GM23338 (cell line): ENCODE measurements around the gene HNRNPF. TPM values are rescaled to one million over a fixed set of nuclear protein-coding genes. Genes with fewer than 3 reads are reported as not detected.

Experiments
- ATAC-seq: fragments of 200-7000 bp; cut with Tn5 transposase; 3 replicates; pipeline ENCODE4 v1.9.1; 2020
- DNase-seq: peaks from one replicate; pipeline ENCODE4 v3.0.0-alpha.2; 2015; ENCODE audit warnings: low spot score
- H2AFZ ChIP-seq: fragments of 200-600 bp; sonication (generic); 2 replicates; pipeline ENCODE4 v1.8.0; 2016; ENCODE audit warnings: antibody characterized with exemption, mild to moderate bottlenecking, moderate library complexity
- H3F3A ChIP-seq: fragments of 200-600 bp; sonication (generic); replicated peaks from 2 replicates; pipeline ENCODE4 v1.8.0; 2017; ENCODE audit warnings: antibody characterized with exemption, mixed run types, low read depth
- H3K27ac ChIP-seq: fragments of 200-600 bp; sonication (generic); 2 replicates; pipeline ENCODE4 v1.6.1; 2016; ENCODE audit warnings: low read depth
- H3K27me3 ChIP-seq: fragments of 200-600 bp; sonication (generic); 2 replicates; pipeline ENCODE4 v1.8.0; 2016; ENCODE audit warnings: mild to moderate bottlenecking, mixed run types, moderate library complexity; ENCODE audit not compliant: insufficient read depth
- H3K36me3 ChIP-seq: fragments of 200-600 bp; sonication (generic); 2 replicates; pipeline ENCODE4 v1.8.0; 2016; ENCODE audit warnings: mild to moderate bottlenecking; ENCODE audit not compliant: insufficient read depth
- H3K4me1 ChIP-seq: fragments of 200-600 bp; sonication (generic); 2 replicates; pipeline ENCODE4 v1.8.0; 2016; ENCODE audit warnings: mild to moderate bottlenecking, moderate library complexity; ENCODE audit not compliant: insufficient read depth
- H3K4me2 ChIP-seq: fragments of 200-600 bp; sonication (generic); 2 replicates; pipeline ENCODE4 v1.7.1; 2017; ENCODE audit warnings: mixed run types
- H3K4me3 ChIP-seq: fragments of 200-600 bp; sonication (generic); 2 replicates; pipeline ENCODE4 v1.6.1; 2016; ENCODE audit warnings: mixed run types
- H3K79me2 ChIP-seq: fragments of 200-600 bp; sonication (generic); replicated peaks from 2 replicates; pipeline ENCODE4 v1.8.0; 2017; ENCODE audit warnings: mild to moderate bottlenecking; ENCODE audit not compliant: insufficient read depth
- H3K9me2 ChIP-seq: fragments of 200-600 bp; sonication (generic); 2 replicates; pipeline ENCODE4 v1.8.0; 2017; ENCODE audit not compliant: insufficient read depth
- H4K20me1 ChIP-seq: fragments of 200-600 bp; sonication (generic); replicated peaks from 2 replicates; pipeline ENCODE4 v1.8.0; 2017; ENCODE audit warnings: mild to moderate bottlenecking; ENCODE audit not compliant: insufficient read depth
- H3K27ac Mint-ChIP-seq: 2 replicates; pipeline ENCODE4 v1.8.0; 2020; ENCODE audit warnings: inconsistent platforms, mild to moderate bottlenecking, moderate library complexity, mixed read lengths
- H3K27me3 Mint-ChIP-seq: 3 replicates; pipeline ENCODE4 v1.8.0; 2022; ENCODE audit warnings: low read depth, mild to moderate bottlenecking, moderate library complexity, mixed read lengths, inconsistent platforms; ENCODE audit not compliant: insufficient read depth, poor library complexity
- H3K36me3 Mint-ChIP-seq: 3 replicates; pipeline ENCODE4 v1.8.0; 2021; ENCODE audit warnings: low read depth, mild to moderate bottlenecking, inconsistent platforms, moderate library complexity, mixed read lengths
- H3K4me1 Mint-ChIP-seq: 3 replicates; pipeline ENCODE4 v1.8.0; 2020; ENCODE audit warnings: mild to moderate bottlenecking, inconsistent platforms, mixed read lengths
- H3K4me3 Mint-ChIP-seq: 3 replicates; pipeline ENCODE4 v1.8.0; 2021; ENCODE audit warnings: moderate library complexity, mild to moderate bottlenecking, inconsistent platforms, mixed read lengths
- H3K9me3 Mint-ChIP-seq: 3 replicates; pipeline ENCODE4 v1.8.0; 2020; ENCODE audit warnings: moderate library complexity, mild to moderate bottlenecking, inconsistent platforms, mixed read lengths
- CREB1 ChIP-seq: fragments of 250-450 bp; sonication (Bioruptor Pico); IDR thresholded peaks from 2 replicates; pipeline ENCODE4 v1.5.0; 2020; ENCODE audit warnings: low read depth, mild to moderate bottlenecking, moderate library complexity
- ETS1 ChIP-seq: IDR thresholded peaks from 2 replicates; pipeline ENCODE4 v1.6.1; 2016; ENCODE audit warnings: antibody characterized with exemption
- JUNB ChIP-seq: IDR thresholded peaks from one replicate; pipeline ENCODE4 v1.6.1; 2016; ENCODE audit warnings: antibody characterized with exemption; ENCODE audit not compliant: unreplicated experiment
- POLR2AphosphoS5 ChIP-seq: IDR thresholded peaks from 2 replicates; pipeline ENCODE4 v1.6.1; 2016; ENCODE audit warnings: antibody characterized with exemption, low read depth
- STAT1 ChIP-seq: IDR thresholded peaks from one replicate; pipeline ENCODE4 v1.6.1; 2016; ENCODE audit warnings: antibody characterized with exemption; ENCODE audit not compliant: unreplicated experiment
- ZNF114 ChIP-seq: fragments of 250-450 bp; sonication (Bioruptor Pico); IDR thresholded peaks from 2 replicates; pipeline ENCODE4 v1.5.0; 2020; ENCODE audit warnings: mild to moderate bottlenecking, moderate library complexity
- polyA plus RNA-seq: library from polyadenylated mRNA; unstranded; fragments of >200 nt; fragmentation: Nextera tagmentation; extraction: Ambion mirVana; gene quantifications from 2 replicates; pipeline ENCODE4 v1.2.1, GENCODE V29; 2016
- total RNA-seq: library from RNA; depleted of rRNA; stranded (reverse); fragments of >200 nt; shearing (Covaris generic); gene quantifications from 2 replicates; pipeline ENCODE4 v1.2.3, GENCODE V29; 2014
- TF ChIP-seq, protein P1 (sequence below), 2 experiments: fragments of 200-600 bp in 1 of 2; sonication (generic) in 1 of 2; conservative IDR thresholded peaks; 2 replicates each; pipeline versions ENCODE4 v1.5.1 to v1.6.1; 2016 to 2017; ENCODE audit warnings: antibody characterized with exemption in 2 of 2, low read depth in 2 of 2, mild to moderate bottlenecking in 2 of 2, moderate library complexity in 1 of 2
- TF ChIP-seq, protein P2 (sequence below): IDR thresholded peaks from one replicate; pipeline ENCODE4 v1.6.1; 2018; ENCODE audit warnings: antibody characterized with exemption; ENCODE audit not compliant: unreplicated experiment

The HNRNPF gene
- total and polyA plus RNA-seq, 2 experiments from 2014 or later = 210 to 378 TPM

DNA sequence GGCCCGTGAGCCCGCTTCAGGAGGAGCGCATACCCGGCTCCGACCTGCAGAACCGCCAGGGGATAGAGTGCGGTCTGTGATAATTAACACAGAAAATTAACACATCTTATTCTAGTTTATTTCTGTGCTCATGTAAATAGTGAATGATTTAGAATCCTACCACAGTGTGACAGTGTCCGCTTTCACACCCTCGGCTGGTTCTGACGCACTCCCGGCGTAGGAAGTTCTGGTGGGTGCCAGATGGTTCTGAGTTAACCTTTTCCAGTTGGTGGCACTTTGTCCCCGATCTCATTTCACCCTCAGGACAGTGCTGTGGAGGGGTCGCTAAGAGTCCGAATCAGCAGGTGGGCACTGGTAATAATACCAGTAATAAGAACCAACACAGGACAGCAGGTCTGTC is 65.9 kb downstream of the HNRNPF start:
- H2AFZ ChIP-seq = no peak overlapping the region
- no peaks in the 10 kb centered on the region for H3K9me2 ChIP-seq
- Mint-ChIP-seq H3K36me3 (no peaks in the 10 kb centered on the region), H3K27me3 (peaks cover 13% of the 10 kb centered on the region), H3K4me3 (no peak overlapping the region), H3K9me3 (no peaks in the 10 kb centered on the region), H3K27ac (no peak overlapping the region), H3K4me1 (peaks cover 1% of the 10 kb centered on the region)
- H3K79me2 ChIP-seq = no peaks in the 10 kb centered on the region
- no peak overlapping the region for H3K27ac ChIP-seq
- no peak overlapping the region for H3K4me3 ChIP-seq
- no peaks in the 10 kb centered on the region for H3K27me3 ChIP-seq
- peaks cover 10% of the 10 kb centered on the region; the same call in 1 of the 2 replicates for H3K4me1 ChIP-seq
- DNase-seq (no peak), ATAC-seq (no peak)
- H3K36me3 ChIP-seq = no peaks in the 10 kb centered on the region
- H3F3A ChIP-seq = no peaks in the 10 kb centered on the region
- H4K20me1 ChIP-seq = no peaks in the 10 kb centered on the region
- TF ChIP-seq, protein P1, sequence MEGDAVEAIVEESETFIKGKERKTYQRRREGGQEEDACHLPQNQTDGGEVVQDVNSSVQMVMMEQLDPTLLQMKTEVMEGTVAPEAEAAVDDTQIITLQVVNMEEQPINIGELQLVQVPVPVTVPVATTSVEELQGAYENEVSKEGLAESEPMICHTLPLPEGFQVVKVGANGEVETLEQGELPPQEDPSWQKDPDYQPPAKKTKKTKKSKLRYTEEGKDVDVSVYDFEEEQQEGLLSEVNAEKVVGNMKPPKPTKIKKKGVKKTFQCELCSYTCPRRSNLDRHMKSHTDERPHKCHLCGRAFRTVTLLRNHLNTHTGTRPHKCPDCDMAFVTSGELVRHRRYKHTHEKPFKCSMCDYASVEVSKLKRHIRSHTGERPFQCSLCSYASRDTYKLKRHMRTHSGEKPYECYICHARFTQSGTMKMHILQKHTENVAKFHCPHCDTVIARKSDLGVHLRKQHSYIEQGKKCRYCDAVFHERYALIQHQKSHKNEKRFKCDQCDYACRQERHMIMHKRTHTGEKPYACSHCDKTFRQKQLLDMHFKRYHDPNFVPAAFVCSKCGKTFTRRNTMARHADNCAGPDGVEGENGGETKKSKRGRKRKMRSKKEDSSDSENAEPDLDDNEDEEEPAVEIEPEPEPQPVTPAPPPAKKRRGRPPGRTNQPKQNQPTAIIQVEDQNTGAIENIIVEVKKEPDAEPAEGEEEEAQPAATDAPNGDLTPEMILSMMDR (conservative IDR thresholded peaks at IDR 0.05; ENCODE audit: low read depth in 2 of 2) = no peak
- no peak for TF ChIP-seq JUNB
- TF ChIP-seq POLR2AphosphoS5 = no peak
- no peak for TF ChIP-seq STAT1
- no peak for TF ChIP-seq ZNF114 (CRISPR knock-in tag)
- no peak overlapping the region for H3K4me2 ChIP-seq

- peaks cover 15% of the 10 kb centered on the region for H3K27me3 Mint-ChIP-seq
- no peak overlapping the region for H3K27ac Mint-ChIP-seq
- no peaks in the 10 kb centered on the region for H3K9me3 Mint-ChIP-seq
- peak overlapping the region; percentile 63; the same call in 1 of the 2 replicates for H2AFZ ChIP-seq
- no peaks in the 10 kb centered on the region for H3F3A ChIP-seq
- H3K36me3 Mint-ChIP-seq = no peaks in the 10 kb centered on the region
- no peaks in the 10 kb centered on the region for H3K79me2 ChIP-seq
- H4K20me1 ChIP-seq = no peaks in the 10 kb centered on the region
- H3K4me3 ChIP-seq = no peak overlapping the region
- no peak overlapping the region for H3K27ac ChIP-seq
- H3K9me2 ChIP-seq = no peaks in the 10 kb centered on the region
- ATAC-seq (peak; percentile 19; the same call in 2 of the 3 replicates), DNase-seq (no peak)
- H3K4me2 ChIP-seq = no peak overlapping the region
- H3K27me3 ChIP-seq = no peaks in the 10 kb centered on the region
- H3K4me1 Mint-ChIP-seq = peaks cover 4% of the 10 kb centered on the region
- no peak overlapping the region for H3K4me3 Mint-ChIP-seq
- peaks cover 10% of the 10 kb centered on the region; the same call in 1 of the 2 replicates for H3K4me1 ChIP-seq
- no peaks in the 10 kb centered on the region for H3K36me3 ChIP-seq
- no peak for TF ChIP-seq STAT1
- TF ChIP-seq, protein P1 (conservative IDR thresholded peaks at IDR 0.05; ENCODE audit: low read depth in 2 of 2) = 0 out of 4 replicates have a peak, but pooled peaks of 1 of the 2 experiments have one; percentile 10
- TF ChIP-seq ETS1 = no peak
- no peak for TF ChIP-seq CREB1 (CRISPR knock-in tag)
- TF ChIP-seq, protein P2, sequence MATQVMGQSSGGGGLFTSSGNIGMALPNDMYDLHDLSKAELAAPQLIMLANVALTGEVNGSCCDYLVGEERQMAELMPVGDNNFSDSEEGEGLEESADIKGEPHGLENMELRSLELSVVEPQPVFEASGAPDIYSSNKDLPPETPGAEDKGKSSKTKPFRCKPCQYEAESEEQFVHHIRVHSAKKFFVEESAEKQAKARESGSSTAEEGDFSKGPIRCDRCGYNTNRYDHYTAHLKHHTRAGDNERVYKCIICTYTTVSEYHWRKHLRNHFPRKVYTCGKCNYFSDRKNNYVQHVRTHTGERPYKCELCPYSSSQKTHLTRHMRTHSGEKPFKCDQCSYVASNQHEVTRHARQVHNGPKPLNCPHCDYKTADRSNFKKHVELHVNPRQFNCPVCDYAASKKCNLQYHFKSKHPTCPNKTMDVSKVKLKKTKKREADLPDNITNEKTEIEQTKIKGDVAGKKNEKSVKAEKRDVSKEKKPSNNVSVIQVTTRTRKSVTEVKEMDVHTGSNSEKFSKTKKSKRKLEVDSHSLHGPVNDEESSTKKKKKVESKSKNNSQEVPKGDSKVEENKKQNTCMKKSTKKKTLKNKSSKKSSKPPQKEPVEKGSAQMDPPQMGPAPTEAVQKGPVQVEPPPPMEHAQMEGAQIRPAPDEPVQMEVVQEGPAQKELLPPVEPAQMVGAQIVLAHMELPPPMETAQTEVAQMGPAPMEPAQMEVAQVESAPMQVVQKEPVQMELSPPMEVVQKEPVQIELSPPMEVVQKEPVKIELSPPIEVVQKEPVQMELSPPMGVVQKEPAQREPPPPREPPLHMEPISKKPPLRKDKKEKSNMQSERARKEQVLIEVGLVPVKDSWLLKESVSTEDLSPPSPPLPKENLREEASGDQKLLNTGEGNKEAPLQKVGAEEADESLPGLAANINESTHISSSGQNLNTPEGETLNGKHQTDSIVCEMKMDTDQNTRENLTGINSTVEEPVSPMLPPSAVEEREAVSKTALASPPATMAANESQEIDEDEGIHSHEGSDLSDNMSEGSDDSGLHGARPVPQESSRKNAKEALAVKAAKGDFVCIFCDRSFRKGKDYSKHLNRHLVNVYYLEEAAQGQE = no peak
Observed at GRCh38 chr10:43342279-43343125, 66.5 kb downstream of the HNRNPF start.
